Activated CD8-positive, alpha-beta memory T cell treated with anti-CD3 and anti-CD28 coated beads for 36 hours (primary cell): ENCODE measurements around the gene TCF3. TPM values are rescaled to one million over a fixed set of nuclear protein-coding genes. Genes with fewer than 3 reads are reported as not detected.

Experiments used
- CTCF ChIA-PET: fragments of 350-600 bp; sonication (Branson Sonifier 250); formaldehyde crosslinking; loops from one replicate; lab custom pipeline; 2021; ENCODE audit warnings: antibody characterized with exemption; lab: Charles Lee
- POLR2A ChIA-PET: fragments of 350-600 bp; sonication (Branson Sonifier 250); formaldehyde crosslinking; loops from one replicate; lab custom pipeline; 2021; ENCODE audit warnings: antibody characterized with exemption; lab: Charles Lee
- total RNA-seq, 2 experiments: library from RNA; stranded (reverse); gene quantifications; one replicate each; pipeline ENCODE4 v1.2.3, GENCODE V29; 2021

The TCF3 gene
- total RNA-seq, 2 experiments from 2014 or later, result 103 to 109 TPM

- ChIA-PET CTCF (no interaction called here), POLR2A (no interaction called here)
These were observed 71.5 kb downstream of the TCF3 start for GRCh38 chr19:1580957-1581356.

- CTCF ChIA-PET, result no interaction called here
- POLR2A ChIA-PET, result no interaction called here
These were observed 72.0 kb downstream of the TCF3 start for GRCh38 chr19:1580382-1580781.

GRCh38 chr19:1579222-1579621 lies 73.2 kb downstream of the TCF3 start:
- POLR2A ChIA-PET, result interaction anchor here (0.6 kb wide), 1 partner anchor 10 kb away, joined by 3 read pairs; no protein-coding TSS in a partner anchor

GRCh38 chr19:1577929-1578618 lies 74.3 kb downstream of the TCF3 start:
- CTCF ChIA-PET, result interaction anchor here (1.8 kb wide), 1 partner anchor 8 kb away, joined by 6 read pairs; no protein-coding TSS in a partner anchor
- POLR2A ChIA-PET, result no interaction called here

More at GRCh38 chr19:1579222-1579621, 73.2 kb downstream of the TCF3 start:
- CTCF ChIA-PET, result interaction anchor here (0.5 to 1.8 kb wide), 3 partner anchors 9 to 1807 kb away, joined by 3 to 6 read pairs (median 3); no protein-coding TSS in a partner anchor

- CTCF ChIA-PET, result no interaction called here
- POLR2A ChIA-PET, result no interaction called here
These were observed 75.1 kb downstream of the TCF3 start for GRCh38 chr19:1577090-1577928.

- ChIA-PET POLR2A (no interaction called here), CTCF (no interaction called here)
These were observed 75.9 kb downstream of the TCF3 start for GRCh38 chr19:1576242-1577089.

GRCh38 chr19:1575323-1576241 lies 76.8 kb downstream of the TCF3 start:
- CTCF ChIA-PET, result no interaction called here
- POLR2A ChIA-PET, result no interaction called here

- POLR2A ChIA-PET, result no interaction called here
- CTCF ChIA-PET, result no interaction called here
These were observed 77.9 kb downstream of the TCF3 start for GRCh38 chr19:1574354-1575136.

GRCh38 chr19:1572795-1573194 lies 79.6 kb downstream of the TCF3 start:
- CTCF ChIA-PET, result interaction anchor here (2.1 kb wide), 1 partner anchor 27 kb away, joined by 4 read pairs; no protein-coding TSS in a partner anchor
- POLR2A ChIA-PET, result no interaction called here

GRCh38 chr19:1571358-1571757 lies 81.1 kb downstream of the TCF3 start:
- CTCF ChIA-PET, result no interaction called here

GRCh38 chr19:1570836-1571235 lies 81.6 kb downstream of the TCF3 start:
- ChIA-PET POLR2A (no interaction called here), CTCF (interaction anchor here (1.8 kb wide), 1 partner anchor 8 kb away, joined by 6 read pairs; no protein-coding TSS in a partner anchor)

More at GRCh38 chr19:1571358-1571757, 81.1 kb downstream of the TCF3 start:
- POLR2A ChIA-PET, result no interaction called here

- CTCF ChIA-PET, result interaction anchor here (1.8 kb wide), 1 partner anchor 9 kb away, joined by 6 read pairs; no protein-coding TSS in a partner anchor
These were observed 82.4 kb downstream of the TCF3 start for GRCh38 chr19:1569997-1570396.

GRCh38 chr19:1568320-1569019 lies 83.9 kb downstream of the TCF3 start, which contains the start of gene MEX3D:
Gene MEX3D, minus strand, starts transcription at chr19:1568325. Its CDS starts 267 bp downstream, at chr19:1568058.
- CTCF ChIA-PET, result no interaction called here

More at GRCh38 chr19:1569997-1570396, 82.4 kb downstream of the TCF3 start:
- POLR2A ChIA-PET, result interaction anchor here (0.6 kb wide), 1 partner anchor 19 kb away, joined by 4 read pairs; no protein-coding TSS in a partner anchor

GRCh38 chr19:1567848-1568227 lies 84.6 kb downstream of the TCF3 start:
- ChIA-PET POLR2A (no interaction called here), CTCF (no interaction called here)

More at GRCh38 chr19:1568320-1569019, 83.9 kb downstream of the TCF3 start, which contains the start of gene MEX3D:
- POLR2A ChIA-PET, result interaction anchor here (0.5 kb wide), 1 partner anchor 11 kb away, joined by 3 read pairs; no protein-coding TSS in a partner anchor

GRCh38 chr19:1567116-1567847 lies 85.1 kb downstream of the TCF3 start:
- ChIA-PET CTCF (no interaction called here), POLR2A (no interaction called here)
